NCI-H2171 (cell line): ENCODE results near the gene ORAI3.

Experiments
- DNase-seq: peaks from one replicate; lab custom pipeline; 2025; lab: John Stamatoyannopoulos, UW

ORAI3 gene

DNA sequence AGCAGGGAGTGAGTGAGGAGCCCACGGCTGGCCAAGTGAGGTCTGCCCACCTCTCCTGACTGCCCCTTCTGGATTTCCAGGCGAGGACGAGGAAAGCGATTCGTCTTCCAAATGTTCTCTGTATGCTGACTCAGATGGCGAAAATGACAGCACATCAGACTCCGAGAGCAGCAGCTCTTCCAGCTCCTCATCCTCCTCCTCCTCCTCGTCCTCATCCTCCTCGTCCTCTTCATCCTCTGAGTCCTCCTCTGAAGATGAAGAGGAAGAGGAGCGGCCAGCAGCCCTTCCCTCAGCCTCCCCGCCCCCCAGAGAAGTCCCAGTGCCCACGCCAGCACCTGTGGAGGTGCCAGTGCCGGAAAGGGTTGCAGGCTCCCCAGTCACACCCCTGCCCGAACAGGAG, 22.4 kb downstream of the ORAI3 start:
- DNase-seq: no peak

DNA sequence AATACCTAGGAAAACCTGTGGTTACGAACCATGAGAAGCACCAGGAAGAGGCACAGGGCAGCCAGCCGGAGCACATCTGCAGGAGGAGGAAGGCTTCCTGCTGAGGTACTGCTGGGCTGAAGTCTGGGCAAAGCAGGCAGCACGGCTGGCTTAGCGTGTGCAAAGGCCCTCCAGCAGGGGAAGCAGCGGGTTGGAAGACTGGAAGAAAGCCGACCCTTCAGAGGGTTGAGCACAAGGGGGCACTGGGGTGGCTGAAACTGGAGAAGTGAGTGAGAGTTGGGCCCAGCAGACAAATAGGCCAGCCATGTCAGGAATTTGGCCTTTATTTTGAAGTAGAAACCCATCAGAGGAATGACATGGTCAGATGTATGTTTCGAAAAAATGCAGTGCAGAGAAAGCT, 24.0 kb downstream of the ORAI3 start:
- no peak for DNase-seq

DNA sequence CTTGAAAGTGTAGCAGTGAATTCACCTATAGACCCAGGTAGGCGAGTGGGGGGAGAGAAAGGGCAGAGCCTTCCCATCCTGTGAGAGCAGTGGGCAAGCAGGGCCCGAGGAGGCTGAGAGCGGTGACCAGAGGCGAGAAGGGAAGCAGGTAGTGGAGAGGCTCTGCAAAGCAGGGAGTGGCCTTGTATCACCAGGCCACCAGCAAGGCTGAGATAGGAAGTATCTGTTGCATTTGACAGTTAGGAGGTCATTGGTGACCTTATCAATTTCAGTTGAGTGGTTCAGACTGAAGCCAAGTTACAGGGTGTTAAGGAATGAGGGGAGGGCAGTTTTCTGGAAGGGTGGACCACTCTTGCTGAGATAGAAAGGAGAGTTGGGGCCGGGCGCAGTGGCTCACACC, 25.5 kb downstream of the ORAI3 start:
- DNase-seq: no peak

DNA sequence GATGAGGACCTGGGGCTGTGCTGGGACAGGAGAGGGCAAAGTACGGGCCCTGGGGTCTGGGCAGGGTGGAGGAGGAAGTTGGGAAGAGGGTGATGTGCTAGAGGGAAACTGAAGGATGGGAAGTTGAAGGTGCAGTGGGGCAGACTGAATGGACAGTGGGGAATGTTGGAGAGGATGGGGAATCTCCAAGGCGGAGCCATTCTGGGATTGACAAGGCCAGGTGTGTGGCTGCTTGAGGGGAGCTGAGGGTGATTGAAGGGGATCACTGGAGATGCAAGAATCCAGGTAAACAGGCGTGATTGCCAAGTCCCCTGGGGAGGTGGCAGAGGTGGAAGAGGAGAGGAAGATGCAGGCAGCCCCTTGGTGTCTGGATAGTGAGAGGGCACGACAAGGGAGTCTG, 27.6 kb downstream of the ORAI3 start:
- no peak for DNase-seq

DNA sequence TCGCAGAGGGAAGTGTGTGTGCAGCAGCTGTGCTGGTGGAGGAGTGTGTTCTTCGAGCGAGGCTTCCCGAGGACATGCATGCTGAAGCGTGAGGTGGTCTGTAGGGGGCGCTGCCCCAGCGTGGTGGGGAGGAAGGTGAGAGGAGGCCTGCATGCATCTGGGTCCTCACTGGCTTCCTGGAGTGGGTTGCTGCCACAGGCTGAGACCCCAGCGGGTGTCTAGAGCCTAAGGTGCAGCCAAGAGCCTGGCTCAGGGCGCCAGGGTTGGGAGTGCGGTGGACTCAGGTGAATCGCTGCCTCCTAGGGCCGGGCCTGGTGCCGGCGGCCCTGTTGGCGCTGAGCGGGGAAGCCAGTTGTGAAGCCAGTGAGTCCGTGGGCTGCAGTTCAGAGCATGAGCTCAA, 28.6 kb downstream of the ORAI3 start:
- no peak for DNase-seq

DNA sequence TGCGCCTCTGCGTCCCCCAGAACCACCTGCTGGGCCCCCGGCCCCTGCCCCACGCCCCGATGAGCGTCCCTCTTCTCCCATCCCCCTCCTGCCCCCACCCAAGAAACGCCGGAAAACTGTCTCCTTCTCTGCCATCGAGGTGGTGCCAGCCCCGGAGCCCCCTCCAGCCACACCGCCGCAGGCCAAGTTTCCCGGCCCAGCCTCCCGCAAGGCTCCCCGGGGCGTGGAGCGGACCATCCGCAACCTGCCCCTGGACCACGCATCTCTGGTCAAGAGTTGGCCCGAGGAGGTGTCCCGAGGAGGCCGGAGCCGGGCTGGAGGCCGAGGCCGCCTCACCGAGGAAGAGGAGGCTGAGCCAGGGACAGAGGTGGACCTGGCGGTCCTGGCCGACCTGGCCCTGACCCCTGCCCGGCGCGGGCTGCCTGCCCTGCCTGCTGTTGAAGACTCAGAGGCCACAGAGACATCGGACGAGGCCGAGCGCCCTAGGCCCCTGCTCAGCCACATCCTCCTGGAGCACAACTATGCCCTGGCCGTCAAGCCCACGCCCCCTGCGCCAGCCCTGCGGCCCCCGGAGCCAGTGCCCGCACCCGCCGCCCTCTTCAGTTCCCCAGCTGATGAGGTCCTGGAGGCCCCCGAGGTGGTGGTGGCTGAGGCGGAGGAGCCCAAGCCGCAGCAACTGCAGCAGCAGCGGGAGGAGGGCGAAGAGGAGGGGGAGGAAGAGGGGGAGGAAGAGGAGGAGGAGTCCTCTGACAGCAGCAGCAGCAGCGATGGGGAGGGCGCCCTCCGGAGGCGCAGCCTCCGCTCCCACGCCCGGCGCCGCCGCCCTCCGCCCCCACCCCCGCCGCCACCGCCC, 30.5 kb downstream of the ORAI3 start:
- no peak for DNase-seq

DNA sequence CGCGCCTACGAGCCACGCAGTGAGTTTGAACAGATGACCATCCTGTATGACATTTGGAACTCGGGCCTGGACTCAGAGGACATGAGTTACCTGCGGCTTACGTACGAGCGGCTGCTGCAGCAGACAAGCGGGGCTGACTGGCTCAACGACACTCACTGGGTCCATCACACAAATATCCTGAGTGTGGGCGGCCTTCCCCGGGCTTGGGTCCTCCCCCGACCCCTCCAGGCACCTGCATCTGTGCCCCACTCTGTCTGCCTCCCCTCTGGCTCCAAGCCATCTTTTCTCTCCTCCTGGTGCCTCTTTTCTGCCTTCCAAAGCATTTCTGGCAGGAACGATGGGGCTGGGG, 31.1 kb downstream of the ORAI3 start:
- DNase-seq: no peak

DNA sequence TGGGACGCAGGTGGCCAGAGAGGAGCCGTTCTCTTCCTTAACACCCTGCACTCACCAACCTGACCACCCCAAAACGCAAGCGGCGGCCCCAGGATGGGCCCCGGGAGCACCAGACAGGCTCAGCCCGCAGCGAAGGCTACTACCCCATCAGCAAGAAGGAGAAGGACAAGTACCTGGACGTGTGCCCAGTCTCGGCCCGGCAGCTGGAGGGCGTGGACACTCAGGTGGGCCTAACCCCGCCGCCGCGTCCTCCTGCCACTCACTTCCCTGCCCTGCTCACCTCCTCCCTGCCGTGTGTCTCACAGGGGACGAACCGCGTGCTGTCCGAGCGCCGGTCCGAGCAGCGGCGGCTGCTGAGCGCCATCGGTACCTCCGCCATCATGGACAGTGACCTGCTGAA, 31.6 kb downstream of the ORAI3 start:
- DNase-seq: no peak

DNA sequence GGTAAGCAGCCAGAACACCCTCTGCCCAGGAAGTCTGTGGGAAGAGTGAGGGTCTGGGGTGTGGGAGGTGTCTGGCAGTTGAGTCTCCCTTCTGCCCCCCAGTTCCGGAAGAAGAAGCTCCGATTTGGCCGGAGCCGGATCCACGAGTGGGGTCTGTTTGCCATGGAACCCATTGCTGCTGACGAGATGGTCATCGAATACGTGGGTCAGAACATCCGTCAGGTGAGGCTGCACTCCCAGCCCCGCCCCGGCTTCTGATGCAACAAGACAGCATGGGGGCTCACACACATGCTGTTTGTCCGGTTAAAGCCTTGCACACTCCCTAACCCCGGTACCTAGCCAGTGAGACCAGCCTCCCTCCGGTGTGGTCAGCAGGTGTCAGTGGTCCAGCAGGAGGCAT, 32.1 kb downstream of the ORAI3 start:
- no peak for DNase-seq

DNA sequence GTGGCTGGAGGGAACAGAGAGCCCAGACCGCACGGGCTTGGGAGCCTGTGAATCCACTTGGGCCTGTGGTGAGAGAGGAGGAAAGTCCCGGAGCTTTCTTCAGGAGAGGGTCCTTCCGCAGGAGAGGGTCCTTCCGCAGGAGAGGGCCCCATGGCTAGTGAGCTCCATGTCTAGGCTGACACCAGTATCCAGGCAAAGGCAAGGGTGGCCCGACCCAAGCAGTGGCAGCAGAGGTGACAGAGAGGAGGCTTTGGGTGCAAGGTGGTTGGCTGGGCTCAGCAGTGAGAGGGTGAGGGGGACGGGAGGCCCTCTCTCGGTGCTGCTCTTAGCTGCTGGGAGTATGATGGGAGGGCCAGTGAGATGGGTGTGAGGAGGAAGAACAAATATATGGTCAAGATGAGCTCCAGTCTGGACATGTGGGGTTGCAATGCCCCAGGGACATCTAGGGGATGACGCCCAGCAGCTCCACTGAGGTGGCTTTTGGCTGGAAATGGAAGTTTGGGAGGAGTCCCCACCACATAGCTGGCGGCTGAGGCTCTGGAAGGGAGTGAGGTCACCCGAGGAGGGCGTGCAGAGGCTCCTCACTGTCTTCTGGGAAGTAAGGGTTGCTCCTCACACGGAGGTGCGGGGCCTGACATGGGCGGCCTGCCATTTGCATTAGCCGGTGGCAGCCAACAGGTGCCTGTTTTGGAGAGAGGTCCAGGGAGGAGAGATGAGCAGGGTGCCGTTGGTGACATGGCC, 33.9 kb downstream of the ORAI3 start:
- DNase-seq: no peak

DNA sequence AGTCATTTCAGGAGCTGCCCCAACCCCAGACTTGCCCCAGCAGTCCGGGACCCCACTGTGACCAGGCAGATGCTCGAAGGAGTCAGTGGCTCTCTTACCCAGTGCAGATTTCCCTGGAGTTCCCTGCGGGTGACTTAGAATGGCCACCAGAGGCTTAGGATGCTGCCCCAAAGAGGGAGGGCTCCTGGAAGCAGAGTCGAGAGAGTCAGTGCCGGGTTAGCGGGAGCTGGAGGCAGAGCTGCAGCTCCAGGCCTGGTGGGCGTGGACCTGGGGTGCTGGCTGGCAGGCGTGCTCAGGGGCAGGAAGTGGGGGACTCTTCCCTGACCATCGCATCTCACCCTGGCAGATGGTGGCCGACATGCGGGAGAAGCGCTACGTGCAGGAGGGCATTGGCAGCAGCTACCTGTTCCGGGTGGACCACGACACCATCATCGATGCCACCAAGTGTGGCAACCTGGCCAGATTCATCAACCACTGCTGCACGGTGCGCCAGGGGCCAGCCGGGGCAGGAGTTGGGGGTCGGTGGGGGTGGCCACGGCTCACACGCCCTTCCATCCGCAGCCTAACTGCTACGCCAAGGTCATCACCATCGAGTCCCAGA, 34.5 kb downstream of the ORAI3 start:
- no peak for DNase-seq

DNA sequence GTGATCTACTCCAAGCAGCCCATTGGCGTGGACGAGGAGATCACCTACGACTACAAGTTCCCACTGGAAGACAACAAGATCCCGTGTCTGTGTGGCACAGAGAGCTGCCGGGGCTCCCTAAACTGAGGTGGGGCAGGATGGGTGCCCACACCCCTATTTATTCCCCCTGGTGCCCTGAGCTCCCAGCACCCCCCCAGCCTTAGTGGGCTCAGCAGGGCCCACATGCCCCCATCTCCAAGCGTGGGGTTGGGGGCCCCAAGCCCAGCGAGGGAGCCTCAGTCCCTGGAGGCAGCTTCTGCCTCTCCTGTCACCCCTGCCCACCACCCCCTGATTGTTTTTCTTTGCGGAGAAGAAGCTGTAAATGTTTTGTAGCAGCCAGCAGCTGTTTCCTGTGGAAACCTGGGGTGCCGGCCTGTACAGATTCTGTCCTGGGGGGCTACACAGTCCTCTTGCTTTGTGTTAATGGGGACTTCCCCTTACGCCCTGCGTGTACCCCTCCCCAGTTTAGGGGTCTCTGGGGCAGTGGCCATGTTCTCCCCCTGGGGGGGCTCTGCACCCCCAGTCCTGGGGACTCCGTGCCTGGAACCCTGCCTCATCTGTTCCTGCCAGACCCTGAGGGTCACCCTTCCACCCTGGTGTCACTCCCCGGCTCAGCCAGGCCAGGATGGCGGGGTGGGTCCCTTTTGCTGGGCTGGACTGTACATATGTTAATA, 35.2 kb downstream of the ORAI3 start:
- no peak for DNase-seq

DNA sequence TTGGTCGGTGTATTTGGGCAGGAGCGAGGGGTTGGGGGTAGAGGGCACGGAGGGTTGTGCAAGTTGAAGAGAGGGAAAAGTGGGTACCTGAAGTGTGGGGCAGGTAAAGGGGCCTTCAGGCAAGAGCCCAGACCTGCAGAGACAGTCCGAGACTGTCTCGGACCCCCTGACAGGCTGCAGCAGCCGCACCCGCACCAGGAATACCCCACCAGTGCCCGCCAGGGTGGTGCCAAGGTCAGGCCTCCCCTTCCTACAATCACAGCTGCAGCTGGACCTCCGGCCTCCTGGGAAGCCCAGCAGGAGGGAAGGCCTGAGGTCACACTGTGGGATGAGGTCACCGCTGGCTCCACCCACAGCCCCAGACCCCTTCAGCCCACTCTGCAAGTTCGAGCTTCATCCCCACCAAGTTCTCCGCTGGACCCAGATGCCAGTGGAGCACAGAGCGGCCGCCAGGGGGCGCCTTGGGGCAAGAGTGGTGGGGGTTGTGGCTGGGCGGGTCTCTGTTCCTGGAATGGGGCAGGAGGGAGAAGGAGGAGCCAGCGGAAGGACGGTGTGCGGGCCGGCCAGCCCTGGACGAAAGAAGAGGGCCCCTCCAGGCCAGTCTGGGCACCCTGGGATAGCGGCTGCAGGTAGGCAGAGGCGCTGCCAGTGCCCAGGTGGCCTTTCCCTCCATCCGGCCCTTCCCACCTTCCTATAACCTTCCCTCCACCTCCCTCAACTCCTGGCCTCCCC, 36.0 kb downstream of the ORAI3 start, which contains the start of gene HSD3B7:
TSS of gene HSD3B7 (plus strand) at position 539 of the 732 bp plus-strand sequence. CDS start 452 bp downstream, outside the sequence.
- DNase-seq: peak; percentile 66

DNA sequence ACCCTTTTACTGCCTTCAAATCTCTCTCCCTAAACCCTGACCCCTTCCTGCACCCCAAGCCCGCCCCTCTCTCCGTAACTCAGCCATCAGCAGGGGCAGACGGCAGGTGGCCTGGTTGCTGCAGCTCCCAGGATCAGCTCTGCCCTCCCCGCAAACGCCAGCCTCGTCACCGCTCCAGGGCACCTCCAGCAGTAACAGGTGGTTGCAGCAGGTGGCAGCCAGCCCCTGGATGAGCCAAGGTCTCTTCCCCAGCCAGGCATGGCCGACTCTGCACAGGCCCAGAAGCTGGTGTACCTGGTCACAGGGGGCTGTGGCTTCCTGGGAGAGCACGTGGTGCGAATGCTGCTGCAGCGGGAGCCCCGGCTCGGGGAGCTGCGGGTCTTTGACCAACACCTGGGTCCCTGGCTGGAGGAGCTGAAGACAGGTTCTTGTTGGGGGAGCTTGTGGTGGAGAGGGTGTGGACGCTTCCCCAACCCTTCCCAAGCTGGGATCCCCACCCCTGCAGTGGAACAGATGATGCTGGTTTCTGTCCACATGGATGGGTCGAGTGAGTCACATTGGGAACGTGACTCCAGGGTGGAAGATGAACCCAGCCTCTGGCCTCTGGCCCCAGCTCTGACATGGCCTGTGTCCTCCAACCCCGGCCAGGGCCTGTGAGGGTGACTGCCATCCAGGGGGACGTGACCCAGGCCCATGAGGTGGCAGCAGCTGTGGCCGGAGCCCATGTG, 36.7 kb downstream of the ORAI3 start:
- DNase-seq: peak; percentile 80

DNA sequence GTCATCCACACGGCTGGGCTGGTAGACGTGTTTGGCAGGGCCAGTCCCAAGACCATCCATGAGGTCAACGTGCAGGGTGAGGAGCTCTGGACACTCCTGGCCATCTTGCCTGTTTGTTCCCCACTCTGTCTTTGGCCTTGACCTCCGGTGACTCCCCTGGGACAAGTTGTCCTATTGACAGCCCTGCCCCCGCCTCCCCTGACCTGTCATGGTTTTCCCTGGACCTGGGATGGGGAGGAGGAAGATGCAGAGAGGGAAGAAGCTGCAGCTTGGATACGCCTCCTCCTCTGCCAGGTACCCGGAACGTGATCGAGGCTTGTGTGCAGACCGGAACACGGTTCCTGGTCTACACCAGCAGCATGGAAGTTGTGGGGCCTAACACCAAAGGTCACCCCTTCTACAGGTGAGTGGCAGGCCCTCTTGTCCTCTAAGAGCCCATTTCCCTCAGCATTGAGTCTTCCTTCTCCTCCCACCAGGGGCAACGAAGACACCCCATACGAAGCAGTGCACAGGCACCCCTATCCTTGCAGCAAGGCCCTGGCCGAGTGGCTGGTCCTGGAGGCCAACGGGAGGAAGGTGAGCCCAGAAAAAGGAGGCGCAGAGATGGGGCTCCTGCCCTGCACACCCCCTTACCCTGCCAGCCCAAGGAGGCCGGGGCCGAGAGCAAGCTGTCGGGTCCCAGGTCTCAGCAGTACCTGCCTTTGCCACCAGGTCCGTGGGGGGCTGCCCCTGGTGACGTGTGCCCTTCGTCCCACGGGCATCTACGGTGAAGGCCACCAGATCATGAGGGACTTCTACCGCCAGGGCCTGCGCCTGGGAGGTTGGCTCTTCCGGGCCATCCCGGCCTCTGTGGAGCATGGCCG, 37.5 kb downstream of the ORAI3 start:
- no peak for DNase-seq

DNA sequence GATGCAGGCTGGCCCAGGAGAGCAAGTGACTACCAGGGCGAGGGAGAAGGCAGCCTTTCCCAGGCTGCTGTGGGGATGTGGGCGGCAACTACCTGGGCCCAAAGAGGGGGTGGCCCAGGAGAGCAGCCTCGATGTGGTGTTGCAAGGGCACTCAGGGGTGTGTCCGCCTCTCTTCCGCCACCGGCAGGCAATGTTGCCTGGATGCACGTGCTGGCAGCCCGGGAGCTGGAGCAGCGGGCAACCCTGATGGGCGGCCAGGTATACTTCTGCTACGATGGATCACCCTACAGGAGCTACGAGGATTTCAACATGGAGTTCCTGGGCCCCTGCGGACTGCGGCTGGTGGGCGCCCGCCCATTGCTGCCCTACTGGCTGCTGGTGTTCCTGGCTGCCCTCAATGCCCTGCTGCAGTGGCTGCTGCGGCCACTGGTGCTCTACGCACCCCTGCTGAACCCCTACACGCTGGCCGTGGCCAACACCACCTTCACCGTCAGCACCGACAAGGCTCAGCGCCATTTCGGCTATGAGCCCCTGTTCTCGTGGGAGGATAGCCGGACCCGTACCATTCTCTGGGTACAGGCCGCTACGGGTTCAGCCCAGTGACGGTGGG, 38.8 kb downstream of the ORAI3 start:
- no peak for DNase-seq

DNA sequence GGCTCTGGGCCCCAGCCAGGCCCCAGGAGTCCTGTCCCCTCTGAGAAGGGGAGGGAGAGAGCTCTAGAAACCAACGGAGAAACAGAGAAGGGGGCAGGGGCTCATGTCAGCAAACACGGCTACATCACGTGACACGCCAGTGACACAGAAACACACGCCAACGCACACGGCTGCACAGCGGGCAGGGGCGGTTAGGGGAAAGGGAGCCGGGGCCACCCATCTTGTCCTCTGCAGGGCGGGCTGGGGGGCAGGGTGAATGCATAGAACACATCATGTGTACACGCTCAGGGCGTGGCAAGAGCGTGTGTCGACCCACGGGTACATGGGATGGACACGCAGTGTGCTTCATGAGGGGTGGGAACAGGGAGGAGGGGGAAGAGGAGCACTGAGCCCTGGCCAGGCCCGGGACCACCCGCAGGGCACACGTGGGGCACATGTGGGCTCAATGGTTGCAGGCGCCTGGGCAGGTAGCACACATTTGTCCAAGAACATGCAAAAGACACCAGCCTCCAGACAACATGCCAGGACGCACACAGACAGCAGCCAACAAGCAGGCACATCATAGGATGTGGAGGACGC, 40.7 kb downstream of the ORAI3 start:
- DNase-seq: no peak

DNA sequence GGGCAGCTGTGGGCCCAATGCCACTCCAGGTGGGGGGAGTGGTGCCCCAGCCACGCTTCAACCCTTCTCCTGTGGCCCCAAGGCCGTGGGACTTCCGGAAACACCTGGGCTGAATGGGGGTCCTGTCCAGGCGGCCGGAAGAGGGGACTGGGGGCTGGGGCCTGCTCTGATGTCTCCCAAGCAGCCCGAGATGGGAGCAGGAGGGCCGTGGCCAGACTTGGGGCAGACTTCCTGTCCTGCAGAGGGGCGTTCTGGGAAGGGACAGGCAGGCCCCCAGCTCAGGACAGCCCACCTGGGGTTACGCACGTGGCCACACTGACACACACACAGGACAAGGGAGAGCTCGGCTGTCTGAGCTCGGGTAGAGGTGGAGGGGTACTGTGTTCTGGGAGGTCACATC, 41.2 kb downstream of the ORAI3 start:
- DNase-seq: no peak

DNA sequence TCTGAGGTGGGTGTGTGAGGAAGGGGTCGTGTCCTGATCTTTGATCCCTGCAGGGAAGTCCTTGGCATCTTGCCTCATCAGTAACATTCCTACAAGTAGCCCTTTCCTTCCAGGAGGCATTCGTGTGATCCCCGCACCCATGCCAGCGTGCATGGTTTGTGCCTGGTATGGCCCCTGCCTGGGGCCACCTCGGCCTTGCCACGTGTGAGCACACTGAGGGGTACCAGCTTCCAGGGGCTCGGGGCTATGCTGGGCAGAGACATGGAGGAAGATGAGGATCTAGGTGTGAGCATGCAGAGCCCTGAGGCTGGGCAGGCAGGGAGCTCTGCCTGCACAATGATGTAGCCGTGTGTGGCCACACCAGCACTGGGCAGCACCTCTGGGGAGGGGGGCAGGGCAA, 42.2 kb downstream of the ORAI3 start:
- no peak for DNase-seq
